Tibial nerve (tissue), 3 donors: ENCODE results near the gene XAGE5.
"Not testable (repeated sequence)": the region's sequence is repeated elsewhere in the genome, so short reads cannot be mapped to it uniquely, and the experiment has no call there.

Experiments used
- CTCF ChIP-seq, 5 experiments: fragments of 200-600 bp in 3 of 5; fragments of 450-650 bp in 2 of 5; sonication (generic) in 3 of 5; IDR thresholded peaks; one replicate each; pipeline ENCODE4 v1.5.1; 2016 to 2019; ENCODE audit warnings: antibody characterized with exemption in 5 of 5, mild to moderate bottlenecking in 3 of 5, moderate library complexity in 2 of 5
- POLR2A ChIP-seq, 2 donors: fragments of 450-650 bp; IDR thresholded peaks; one replicate each; pipeline ENCODE4 v1.6.1; 2017; ENCODE audit warnings: antibody characterized with exemption in 2 of 2, mild to moderate bottlenecking in 2 of 2, moderate library complexity in 2 of 2

GRCh38 chrX:52804876-52805275 lies 6.2 kb upstream of the XAGE5 start:
- not testable (repeated sequence) for TF ChIP-seq CTCF, POLR2A (IDR thresholded peaks at IDR 0.05)
